Cardiac muscle cell (in vitro differentiated cells and primary cell): Measurements from ENCODE around the gene MCCC1. TPM values are rescaled to one million over a fixed set of nuclear protein-coding genes. Genes with fewer than 3 reads are reported as not detected.

ENCODE experiments used
- DNase-seq, 2 donors: peaks; one replicate each; pipeline versions ENCODE4 v3.0.0 to v3.0.0-alpha.2; 2010 to 2017; ENCODE audit warnings: low read depth in 1 of 2, low spot score in 1 of 2
- H3K27ac ChIP-seq: fragments of 200-600 bp; sonication (generic); 2 replicates; pipeline ENCODE4 v1.5.1; 2016
- H3K27me3 ChIP-seq: fragments of 200-600 bp; sonication (generic); 2 replicates; pipeline ENCODE4 v1.6.0; 2016; ENCODE audit warnings: control low read depth
- H3K36me3 ChIP-seq: fragments of 200-600 bp; sonication (generic); 2 replicates; pipeline ENCODE4 v1.5.1; 2016; ENCODE audit warnings: control low read depth
- H3K4me1 ChIP-seq: fragments of 200-600 bp; sonication (generic); 2 replicates; pipeline ENCODE4 v1.8.1; 2017; ENCODE audit warnings: low read depth, mild to moderate bottlenecking, mixed run types
- H3K4me3 ChIP-seq: fragments of 200-600 bp; sonication (generic); 2 replicates; pipeline ENCODE4 v1.5.1; 2016; ENCODE audit warnings: mild to moderate bottlenecking
- H3K9me3 ChIP-seq: fragments of 200-600 bp; sonication (generic); 2 replicates; pipeline ENCODE4 v1.5.1; 2017; ENCODE audit warnings: low read depth, mild to moderate bottlenecking, control low read depth
- polyA plus RNA-seq: library from polyadenylated mRNA; unstranded; fragments of >200 nt; fragmentation: Nextera tagmentation; extraction: Ambion mirVana; gene quantifications from 2 replicates; pipeline ENCODE4 v1.2.1, GENCODE V29; 2016
- total RNA-seq: library from RNA; depleted of rRNA; stranded (reverse); fragments of >200 nt; gene quantifications from 2 replicates; pipeline ENCODE4 v1.2.3, GENCODE V29; 2016
- TF ChIP-seq, protein P1 (sequence below): IDR thresholded peaks from 2 replicates; pipeline ENCODE4 v1.5.1; 2012; ENCODE audit warnings: low read depth, mild to moderate bottlenecking, low read length

The MCCC1 gene
- total and polyA plus RNA-seq, 2 experiments from 2014 or later: 33.2 to 40.5 TPM

DNA sequence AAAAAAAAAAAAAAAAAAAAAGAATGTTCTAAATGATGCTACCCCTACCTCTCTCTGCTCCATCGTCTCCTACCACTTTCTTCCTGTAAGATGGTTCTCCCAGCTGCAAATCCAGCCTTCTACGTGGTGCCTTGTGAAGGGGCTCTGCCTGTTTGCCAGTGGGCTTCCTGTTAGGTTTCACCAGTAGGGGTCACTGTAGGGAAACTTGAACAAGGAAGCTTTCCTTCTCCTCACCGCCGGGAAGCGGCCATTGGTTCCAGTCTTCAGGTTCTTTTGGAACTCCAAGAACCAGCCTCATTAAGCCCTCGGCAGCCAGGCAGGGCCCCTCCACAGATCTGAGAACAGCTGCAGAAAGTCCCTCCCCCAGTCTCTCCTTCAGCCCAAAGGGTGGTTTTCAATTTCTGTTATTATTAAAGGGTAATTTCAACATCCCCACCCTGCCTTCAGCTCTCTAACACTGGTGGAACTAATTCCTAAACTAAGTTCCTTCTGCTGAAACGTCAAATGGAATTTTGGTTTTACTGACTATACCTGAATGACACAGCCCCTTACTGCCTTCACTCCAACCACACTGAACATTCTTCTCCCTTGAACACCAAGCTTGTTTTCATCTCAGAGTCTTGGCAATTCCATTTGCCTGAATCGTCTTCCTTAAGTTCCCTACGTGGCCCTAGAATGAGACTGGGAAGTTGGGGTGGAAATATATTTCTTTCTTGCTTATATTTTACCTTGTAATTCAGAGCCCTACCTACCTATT lies 13.5 kb downstream of the MCCC1 start:
- H3K4me1 ChIP-seq: no peaks in the 10 kb centered on the region
- H3K27me3 ChIP-seq: no peaks in the 10 kb centered on the region
- TF ChIP-seq, protein P1, sequence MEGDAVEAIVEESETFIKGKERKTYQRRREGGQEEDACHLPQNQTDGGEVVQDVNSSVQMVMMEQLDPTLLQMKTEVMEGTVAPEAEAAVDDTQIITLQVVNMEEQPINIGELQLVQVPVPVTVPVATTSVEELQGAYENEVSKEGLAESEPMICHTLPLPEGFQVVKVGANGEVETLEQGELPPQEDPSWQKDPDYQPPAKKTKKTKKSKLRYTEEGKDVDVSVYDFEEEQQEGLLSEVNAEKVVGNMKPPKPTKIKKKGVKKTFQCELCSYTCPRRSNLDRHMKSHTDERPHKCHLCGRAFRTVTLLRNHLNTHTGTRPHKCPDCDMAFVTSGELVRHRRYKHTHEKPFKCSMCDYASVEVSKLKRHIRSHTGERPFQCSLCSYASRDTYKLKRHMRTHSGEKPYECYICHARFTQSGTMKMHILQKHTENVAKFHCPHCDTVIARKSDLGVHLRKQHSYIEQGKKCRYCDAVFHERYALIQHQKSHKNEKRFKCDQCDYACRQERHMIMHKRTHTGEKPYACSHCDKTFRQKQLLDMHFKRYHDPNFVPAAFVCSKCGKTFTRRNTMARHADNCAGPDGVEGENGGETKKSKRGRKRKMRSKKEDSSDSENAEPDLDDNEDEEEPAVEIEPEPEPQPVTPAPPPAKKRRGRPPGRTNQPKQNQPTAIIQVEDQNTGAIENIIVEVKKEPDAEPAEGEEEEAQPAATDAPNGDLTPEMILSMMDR: peak; percentile 43
- no peak overlapping the region for H3K27ac ChIP-seq
- H3K9me3 ChIP-seq: no peaks in the 10 kb centered on the region
- H3K36me3 ChIP-seq: peaks cover 30% of the 10 kb centered on the region
- DNase-seq: peak; percentile 20 to 41
- H3K4me3 ChIP-seq: no peak overlapping the region

DNA sequence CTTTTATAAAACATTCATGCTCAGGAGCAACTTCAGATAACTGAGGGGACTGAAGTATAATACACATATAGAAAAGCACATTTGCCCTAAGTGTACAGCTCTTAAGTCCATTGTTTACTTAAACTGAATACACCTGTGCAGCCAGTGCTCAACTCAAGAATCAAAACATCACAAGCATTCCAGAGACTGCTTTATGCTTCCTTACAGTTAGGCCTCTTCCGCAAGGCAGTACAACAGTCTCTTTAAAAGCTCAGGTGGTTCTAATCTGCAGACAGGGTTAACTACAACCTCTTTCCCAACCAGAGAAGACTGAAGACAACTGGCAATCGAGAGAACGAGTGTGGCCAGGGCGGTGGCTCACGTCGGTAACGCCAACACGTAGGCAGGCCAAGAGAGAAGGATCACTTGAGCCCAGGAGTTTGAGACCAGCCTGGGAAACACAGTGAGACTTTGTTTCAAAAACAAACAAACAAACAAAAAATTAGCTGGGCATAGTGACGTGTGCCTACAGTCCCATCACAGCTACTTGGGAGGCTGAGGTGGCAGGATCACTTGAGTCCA lies 16.9 kb downstream of the MCCC1 start:
- no peak overlapping the region for H3K4me3 ChIP-seq
- H3K27me3 ChIP-seq: no peaks in the 10 kb centered on the region
- TF ChIP-seq, protein P1: no peak
- no peak for DNase-seq
- peaks cover 26% of the 10 kb centered on the region for H3K36me3 ChIP-seq
- H3K27ac ChIP-seq: no peak overlapping the region
- no peaks in the 10 kb centered on the region for H3K4me1 ChIP-seq
- no peaks in the 10 kb centered on the region for H3K9me3 ChIP-seq

DNA sequence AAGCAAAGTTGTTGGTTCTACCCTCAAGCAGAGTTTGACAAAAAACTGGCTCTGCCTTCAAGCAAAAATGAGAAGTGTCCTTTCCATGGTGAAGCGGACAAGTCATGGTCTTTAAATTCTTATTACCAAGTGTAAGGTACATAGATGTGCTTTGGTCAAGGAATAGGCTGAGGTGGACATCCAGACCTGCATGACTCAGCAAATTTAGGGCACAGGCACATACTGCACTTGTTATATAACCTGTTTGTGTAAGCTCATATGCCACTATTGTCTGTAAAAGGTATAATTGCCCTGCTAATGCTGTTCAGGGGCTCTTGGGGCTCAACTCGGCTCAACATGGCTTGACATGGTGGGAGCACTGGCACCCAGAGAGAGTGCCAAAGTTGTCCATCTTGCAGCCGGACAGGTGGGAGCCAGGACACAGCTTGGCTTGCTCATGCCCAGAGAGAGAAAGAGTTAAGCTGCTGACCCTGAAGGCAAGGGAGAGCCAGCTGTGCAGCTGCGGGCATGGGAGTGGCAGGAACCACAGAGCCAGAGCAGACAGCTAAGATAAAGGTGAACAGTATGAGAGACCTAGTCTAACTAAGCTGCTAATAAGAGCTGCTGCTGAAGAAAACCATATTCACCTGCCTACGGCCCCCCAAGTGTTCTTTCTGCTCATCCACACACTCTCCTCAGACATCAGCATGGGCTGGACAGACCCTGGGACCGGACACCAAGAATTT lies 17.7 kb downstream of the MCCC1 start:
- peaks cover 26% of the 10 kb centered on the region for H3K36me3 ChIP-seq
- no peaks in the 10 kb centered on the region for H3K9me3 ChIP-seq
- DNase-seq: no peak
- H3K4me3 ChIP-seq: no peak overlapping the region
- H3K27me3 ChIP-seq: no peaks in the 10 kb centered on the region
- TF ChIP-seq, protein P1: no peak
- H3K4me1 ChIP-seq: no peaks in the 10 kb centered on the region
- H3K27ac ChIP-seq: no peak overlapping the region

DNA sequence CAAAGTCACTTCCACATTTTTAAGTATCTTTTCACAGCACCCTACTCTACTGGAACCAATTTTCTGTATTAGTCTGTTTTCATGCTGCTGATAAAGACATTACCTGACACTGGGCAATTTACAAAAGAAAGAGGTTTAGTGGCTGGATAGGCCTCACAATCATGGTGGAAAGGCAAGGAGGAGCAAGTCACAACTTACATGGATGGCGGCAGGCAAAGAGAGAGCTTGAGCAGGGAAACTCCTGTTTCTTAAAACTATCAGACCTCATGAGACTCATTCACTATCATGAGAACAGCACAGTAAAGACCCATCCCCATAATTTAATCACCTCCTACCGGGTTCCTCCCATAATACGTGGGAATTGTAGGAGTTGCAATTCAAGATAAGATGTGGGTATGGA lies 18.7 kb downstream of the MCCC1 start:
- H3K9me3 ChIP-seq: no peaks in the 10 kb centered on the region
- TF ChIP-seq, protein P1: no peak
- no peaks in the 10 kb centered on the region for H3K27me3 ChIP-seq
- no peak overlapping the region for H3K27ac ChIP-seq
- peaks cover 19% of the 10 kb centered on the region for H3K36me3 ChIP-seq
- H3K4me3 ChIP-seq: no peak overlapping the region
- DNase-seq: no peak
- no peaks in the 10 kb centered on the region for H3K4me1 ChIP-seq

DNA sequence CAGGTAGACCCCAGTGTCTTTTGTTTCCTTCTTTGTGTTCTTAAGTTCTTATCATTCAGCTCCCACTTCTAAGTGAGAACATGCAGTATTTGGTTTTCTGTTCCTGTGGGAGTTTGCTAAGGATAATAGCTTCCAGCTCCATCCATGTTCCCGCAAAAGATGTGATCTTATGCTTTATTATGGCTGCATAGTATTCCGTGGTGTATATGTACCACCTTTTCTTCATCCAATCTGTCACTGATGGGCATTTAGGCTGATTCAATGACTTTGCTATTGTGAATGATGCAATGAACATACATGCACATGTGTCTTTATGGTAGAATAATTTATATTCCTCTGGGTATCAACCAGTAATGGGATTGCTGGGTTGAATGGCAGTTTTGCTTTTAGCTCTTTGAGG lies 24.4 kb downstream of the MCCC1 start:
- Histone ChIP-seq H3K27ac (no peak overlapping the region), H3K4me3 (no peak overlapping the region), H3K27me3 (no peaks in the 10 kb centered on the region), H3K9me3 (no peaks in the 10 kb centered on the region), H3K36me3 (peaks cover 9% of the 10 kb centered on the region), H3K4me1 (no peaks in the 10 kb centered on the region)
- TF ChIP-seq, protein P1: no peak
- no peak for DNase-seq
